Sigmoid colon (tissue), 3 donors: Measurements from ENCODE around the gene CEP128.

Source experiments
- CTCF ChIP-seq, 4 experiments: fragments of 450-650 bp in 3 of 4; fragments of 200-600 bp in 1 of 4; IDR thresholded peaks; one replicate each; pipeline ENCODE4 v1.5.1; 2016 to 2019; ENCODE audit warnings: antibody characterized with exemption in 4 of 4, mild to moderate bottlenecking in 3 of 4, moderate library complexity in 2 of 4
- POLR2A ChIP-seq, 2 donors: fragments of 450-650 bp; IDR thresholded peaks; one replicate each; pipeline ENCODE4 v1.6.1; 2016; ENCODE audit warnings: antibody characterized with exemption in 2 of 2, mild to moderate bottlenecking in 2 of 2, moderate library complexity in 2 of 2

GRCh38 chr14:80615831-80616230 is 325.7 kb downstream of the CEP128 start:
- no peak for TF ChIP-seq POLR2A (IDR thresholded peaks at IDR 0.05)
- TF ChIP-seq CTCF (IDR thresholded peaks at IDR 0.05) = no peak
